Panc1 (cell line): ENCODE results near the gene PDE4B.

Experiments
- POLR2AphosphoS5 ChIP-seq: IDR thresholded peaks from 2 replicates; pipeline ENCODE4 v1.6.1; 2012; ENCODE audit warnings: mild to moderate bottlenecking, low read depth, low read length, moderate library complexity
- SIN3A ChIP-seq: IDR thresholded peaks from 2 replicates; pipeline ENCODE4 v1.6.1; 2012; ENCODE audit warnings: low read depth, mild to moderate bottlenecking, low read length, moderate library complexity, borderline replicate concordance; ENCODE audit not compliant: insufficient read depth
- TCF7L2 ChIP-seq: IDR thresholded peaks from 2 replicates; pipeline ENCODE4 v1.6.1; 2011; ENCODE audit warnings: mild to moderate bottlenecking, low read depth, low read length, inconsistent platforms
- TF ChIP-seq, protein P1 (sequence below): fragments of 450-650 bp; IDR thresholded peaks from 2 replicates; pipeline ENCODE4 v1.5.1; 2017; ENCODE audit warnings: mild to moderate bottlenecking
- TF ChIP-seq, protein P2 (sequence below), 2 experiments: IDR thresholded peaks; 2 replicates each; pipeline ENCODE4 v1.6.1; 2011 to 2012; ENCODE audit warnings: low read depth in 2 of 2, control low read depth in 1 of 2, low read length in 1 of 2, mild to moderate bottlenecking in 1 of 2, moderate library complexity in 1 of 2; ENCODE audit not compliant: insufficient read depth in 1 of 2

DNA sequence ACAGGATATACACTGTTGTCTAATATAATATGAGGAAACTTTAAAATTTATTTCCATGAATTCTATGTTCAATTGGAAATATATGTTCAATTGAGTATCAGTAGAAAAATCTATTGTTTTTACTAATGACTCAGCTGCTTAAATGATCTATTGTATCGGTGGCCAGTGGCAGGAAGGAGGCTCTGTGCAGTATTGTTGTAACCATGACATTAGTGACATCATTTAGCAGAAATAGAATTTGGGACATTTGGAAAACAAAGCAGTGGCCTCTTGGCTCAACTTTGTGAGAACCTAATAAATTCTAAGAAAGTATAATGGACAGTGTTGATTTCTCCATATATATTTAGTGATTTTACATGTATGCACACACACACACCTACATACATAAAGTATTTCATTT, 257.4 kb downstream of the PDE4B start:
- TF ChIP-seq POLR2AphosphoS5 (no peak), SIN3A (no peak), TCF7L2 (no peak)
- TF ChIP-seq, protein P1, sequence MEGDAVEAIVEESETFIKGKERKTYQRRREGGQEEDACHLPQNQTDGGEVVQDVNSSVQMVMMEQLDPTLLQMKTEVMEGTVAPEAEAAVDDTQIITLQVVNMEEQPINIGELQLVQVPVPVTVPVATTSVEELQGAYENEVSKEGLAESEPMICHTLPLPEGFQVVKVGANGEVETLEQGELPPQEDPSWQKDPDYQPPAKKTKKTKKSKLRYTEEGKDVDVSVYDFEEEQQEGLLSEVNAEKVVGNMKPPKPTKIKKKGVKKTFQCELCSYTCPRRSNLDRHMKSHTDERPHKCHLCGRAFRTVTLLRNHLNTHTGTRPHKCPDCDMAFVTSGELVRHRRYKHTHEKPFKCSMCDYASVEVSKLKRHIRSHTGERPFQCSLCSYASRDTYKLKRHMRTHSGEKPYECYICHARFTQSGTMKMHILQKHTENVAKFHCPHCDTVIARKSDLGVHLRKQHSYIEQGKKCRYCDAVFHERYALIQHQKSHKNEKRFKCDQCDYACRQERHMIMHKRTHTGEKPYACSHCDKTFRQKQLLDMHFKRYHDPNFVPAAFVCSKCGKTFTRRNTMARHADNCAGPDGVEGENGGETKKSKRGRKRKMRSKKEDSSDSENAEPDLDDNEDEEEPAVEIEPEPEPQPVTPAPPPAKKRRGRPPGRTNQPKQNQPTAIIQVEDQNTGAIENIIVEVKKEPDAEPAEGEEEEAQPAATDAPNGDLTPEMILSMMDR = no peak
- TF ChIP-seq, protein P2, sequence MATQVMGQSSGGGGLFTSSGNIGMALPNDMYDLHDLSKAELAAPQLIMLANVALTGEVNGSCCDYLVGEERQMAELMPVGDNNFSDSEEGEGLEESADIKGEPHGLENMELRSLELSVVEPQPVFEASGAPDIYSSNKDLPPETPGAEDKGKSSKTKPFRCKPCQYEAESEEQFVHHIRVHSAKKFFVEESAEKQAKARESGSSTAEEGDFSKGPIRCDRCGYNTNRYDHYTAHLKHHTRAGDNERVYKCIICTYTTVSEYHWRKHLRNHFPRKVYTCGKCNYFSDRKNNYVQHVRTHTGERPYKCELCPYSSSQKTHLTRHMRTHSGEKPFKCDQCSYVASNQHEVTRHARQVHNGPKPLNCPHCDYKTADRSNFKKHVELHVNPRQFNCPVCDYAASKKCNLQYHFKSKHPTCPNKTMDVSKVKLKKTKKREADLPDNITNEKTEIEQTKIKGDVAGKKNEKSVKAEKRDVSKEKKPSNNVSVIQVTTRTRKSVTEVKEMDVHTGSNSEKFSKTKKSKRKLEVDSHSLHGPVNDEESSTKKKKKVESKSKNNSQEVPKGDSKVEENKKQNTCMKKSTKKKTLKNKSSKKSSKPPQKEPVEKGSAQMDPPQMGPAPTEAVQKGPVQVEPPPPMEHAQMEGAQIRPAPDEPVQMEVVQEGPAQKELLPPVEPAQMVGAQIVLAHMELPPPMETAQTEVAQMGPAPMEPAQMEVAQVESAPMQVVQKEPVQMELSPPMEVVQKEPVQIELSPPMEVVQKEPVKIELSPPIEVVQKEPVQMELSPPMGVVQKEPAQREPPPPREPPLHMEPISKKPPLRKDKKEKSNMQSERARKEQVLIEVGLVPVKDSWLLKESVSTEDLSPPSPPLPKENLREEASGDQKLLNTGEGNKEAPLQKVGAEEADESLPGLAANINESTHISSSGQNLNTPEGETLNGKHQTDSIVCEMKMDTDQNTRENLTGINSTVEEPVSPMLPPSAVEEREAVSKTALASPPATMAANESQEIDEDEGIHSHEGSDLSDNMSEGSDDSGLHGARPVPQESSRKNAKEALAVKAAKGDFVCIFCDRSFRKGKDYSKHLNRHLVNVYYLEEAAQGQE (IDR thresholded peaks at IDR 0.05; ENCODE audit: insufficient read depth in 1 of 2, low read depth in 2 of 2, low read length in 1 of 2) = no peak
